Lung (tissue), 12 donors: ENCODE results near the gene MECR. TPM values are rescaled to one million over a fixed set of nuclear protein-coding genes. Genes with fewer than 3 reads are reported as not detected.

Experiments
- ATAC-seq: fragments of 200-7000 bp; cut with Tn5 transposase; one replicate; pipeline ENCODE4 v1.9.1; 2020; ENCODE audit warnings: moderate number of reproducible peaks; ENCODE audit not compliant: insufficient read depth, low FRiP score
- DNase-seq, 3 donors: peaks; one replicate each; pipeline ENCODE4 v3.0.0-alpha.2; 2013 to 2017
- H3K27ac ChIP-seq, 2 donors: one replicate each; pipeline ENCODE4 v1.5.1; 2013; ENCODE audit warnings: mild to moderate bottlenecking in 2 of 2, moderate library complexity in 2 of 2, control low read depth in 1 of 2, inconsistent platforms in 1 of 2, low read depth in 1 of 2, low read length in 1 of 2
- H3K27me3 ChIP-seq, 3 donors: one replicate each; pipeline ENCODE4 v1.5.1; 2013; ENCODE audit warnings: low read length in 2 of 3; ENCODE audit not compliant: control insufficient read depth in 3 of 3, insufficient read depth in 3 of 3
- H3K36me3 ChIP-seq, 4 donors: one replicate each; pipeline ENCODE4 v1.5.1; 2013; ENCODE audit warnings: low read length in 4 of 4, mild to moderate bottlenecking in 1 of 4, moderate library complexity in 1 of 4; ENCODE audit not compliant: control insufficient read depth in 4 of 4, insufficient read depth in 4 of 4
- H3K4me1 ChIP-seq, 5 donors: one replicate each; pipeline ENCODE4 v1.5.1; 2013; ENCODE audit warnings: low read length in 5 of 5, mild to moderate bottlenecking in 2 of 5, moderate library complexity in 1 of 5; ENCODE audit not compliant: control insufficient read depth in 5 of 5, insufficient read depth in 5 of 5
- H3K4me3 ChIP-seq: one replicate; pipeline ENCODE4 v1.5.1; 2013; ENCODE audit warnings: mild to moderate bottlenecking, control low read depth, moderate library complexity
- H3K9ac ChIP-seq, 2 donors: one replicate each; pipeline ENCODE4 v1.5.1; 2013; ENCODE audit warnings: low read length in 2 of 2, control low read depth in 1 of 2; ENCODE audit not compliant: insufficient read depth in 1 of 2
- H3K9me3 ChIP-seq, 4 donors: one replicate each; pipeline ENCODE4 v1.5.1; 2013; ENCODE audit warnings: low read length in 3 of 4, mild to moderate bottlenecking in 1 of 4, moderate library complexity in 1 of 4; ENCODE audit not compliant: control insufficient read depth in 4 of 4, insufficient read depth in 3 of 4
- CTCF ChIP-seq: IDR thresholded peaks from 2 replicates; pipeline ENCODE4 v1.5.1; 2012; ENCODE audit warnings: mild to moderate bottlenecking; ENCODE audit errors: control extremely low read depth, extremely low read depth
- WGBS, 2 donors: extraction: QIAGEN DNeasy Blood & Tissue Kit; methylation state at CpG; one replicate each; pipeline ENCODE4 v1.1.7; 2013; 5-methylcytosine and 5-hydroxymethylcytosine counted together
- polyA plus RNA-seq, 2 donors: library from polyadenylated mRNA; stranded (reverse); fragments of 200-250 nt; gene quantifications; one replicate each; pipeline ENCODE4 v1.2.1, GENCODE V29; 2013
- total RNA-seq, 2 donors: library from RNA; depleted of rRNA in 1 of 2; stranded (reverse); fragments of >200 nt in 1 of 2; gene quantifications; one replicate each; pipeline ENCODE4 v1.2.1, GENCODE V29; 2014 to 2021
- donor health status: control.
- donor health status: control.
- donor health status: Bipolar disorder and iron deficiency.
- donor health status: healthy.
- donor health status: DM: yes; HTN: yes; CAD: no.

The MECR gene
- total and polyA plus RNA-seq, 4 donors: 18.0 to 30.1 (median 23.2) TPM

GRCh38 chr1:29255134-29255666 lies 24.5 kb upstream of the MECR start:
- Histone ChIP-seq H3K27me3 (peaks cover 0 to 4% (median 3%) of the 10 kb centered on the region in 3 donors), H3K4me1 (peaks cover 0 to 29% (median 6%) of the 10 kb centered on the region in 5 donors), H3K27ac (no peak overlapping the region), H3K4me3 (no peak overlapping the region), H3K36me3 (no peaks in the 10 kb centered on the region), H3K9me3 (no peaks in the 10 kb centered on the region), H3K9ac (no peak overlapping the region)
- DNase-seq (no peak), ATAC-seq (no peak)
- no peak for TF ChIP-seq CTCF
- WGBS, 2 donors: 88 to 94% methylated on average over 10 of the region's 10 CpGs

- H3K4me3 ChIP-seq: no peak overlapping the region
- no peak overlapping the region for H3K27ac ChIP-seq
- H3K36me3 ChIP-seq: no peaks in the 10 kb centered on the region
- peaks cover 0 to 3% (median 3%) of the 10 kb centered on the region in 3 donors for H3K27me3 ChIP-seq
- H3K9ac ChIP-seq: no peak overlapping the region
- ATAC-seq (no peak), DNase-seq (no peak)
- 82 to 89% methylated on average over 7 of the region's 7 CpGs for WGBS, 2 donors
- no peak for TF ChIP-seq CTCF
- H3K9me3 ChIP-seq: no peaks in the 10 kb centered on the region
- H3K4me1 ChIP-seq: peaks cover 0 to 36% (median 6%) of the 10 kb centered on the region in 5 donors
Measured at GRCh38 chr1:29254346-29254745, 23.6 kb upstream of the MECR start.

GRCh38 chr1:29253180-29253579 lies 22.4 kb upstream of the MECR start:
- no peak for ATAC-seq
- H3K27ac ChIP-seq: no peak overlapping the region
- H3K36me3 ChIP-seq: peaks cover 0 to 1% (median 0%) of the 10 kb centered on the region in 4 donors
- H3K4me1 ChIP-seq: peaks cover 0 to 41% (median 6%) of the 10 kb centered on the region in 5 donors
- no peak overlapping the region for H3K9ac ChIP-seq
- H3K4me3 ChIP-seq: no peak overlapping the region
- H3K9me3 ChIP-seq: no peaks in the 10 kb centered on the region
- DNase-seq: no peak
- H3K27me3 ChIP-seq: no peaks in the 10 kb centered on the region
- no peak for TF ChIP-seq CTCF
- WGBS, 2 donors: 93 to 95% methylated on average over 3 of the region's 3 CpGs
